ENCODE data around the gene AKAP8. TPM values are rescaled to one million over a fixed set of nuclear protein-coding genes. Genes with fewer than 3 reads are reported as not detected.

Gene AKAP8
- total and polyA plus RNA-seq, 2 experiments from 2014 or later = 22.4 to 36.5 TPM

DNA sequence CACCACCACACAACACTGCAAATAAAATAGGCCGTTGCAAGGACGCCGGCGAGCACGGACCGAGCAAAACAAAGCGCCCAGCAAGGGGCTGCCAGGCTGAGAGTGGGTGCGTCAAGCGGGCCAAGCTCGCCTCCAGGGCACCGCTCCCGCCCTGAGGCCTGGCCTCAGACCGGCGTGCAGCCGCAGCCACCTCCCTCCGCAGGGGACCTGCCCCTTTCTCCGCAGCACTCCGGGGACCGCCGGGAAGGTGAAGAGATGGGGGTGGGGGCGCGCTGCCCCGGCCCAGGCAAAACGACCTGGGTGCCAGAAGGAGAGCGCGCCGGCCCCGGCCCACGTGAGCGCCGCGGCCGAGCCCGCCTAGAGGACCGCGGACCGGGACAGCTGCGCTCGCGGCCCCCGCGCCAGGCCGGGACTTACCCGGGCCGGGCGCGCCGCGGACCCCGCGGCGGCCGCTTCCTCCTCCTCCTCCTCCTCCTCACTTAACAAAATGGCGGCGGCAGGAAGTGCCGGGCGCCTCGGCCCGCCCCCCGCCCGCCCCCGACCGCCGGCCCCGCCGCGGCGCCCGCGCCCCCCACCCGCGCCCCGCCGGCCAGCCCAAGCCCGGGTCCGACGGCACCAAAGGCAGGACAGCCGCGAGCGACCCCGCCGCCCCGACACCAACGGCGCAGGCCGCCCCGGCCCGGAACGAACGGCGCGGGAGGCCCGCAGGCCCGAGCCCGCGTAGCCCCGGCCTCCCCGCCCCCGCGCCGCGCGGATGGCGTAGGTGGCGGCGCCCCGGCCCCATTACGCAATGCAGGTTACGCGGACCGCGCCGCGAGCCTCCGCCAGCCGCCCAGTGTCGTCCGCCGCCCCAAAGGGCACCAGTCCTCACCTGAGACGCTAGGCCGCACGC, 47.9 kb downstream of the AKAP8 start:
- peaks cover 15% of the 10 kb centered on the region for H3K27me3 Mint-ChIP-seq (ENCODE audit: insufficient read depth, low read depth, poor library complexity)
- no peaks in the 10 kb centered on the region for H3K9me2 ChIP-seq (ENCODE audit: insufficient read depth)
- H3F3A ChIP-seq (replicated peaks; ENCODE audit: low read depth) = no peaks in the 10 kb centered on the region; the same call in 1 of the 2 replicates
- H3K4me3 Mint-ChIP-seq = peak overlapping the region; percentile 98
- H3K4me1 ChIP-seq (ENCODE audit: insufficient read depth) = peaks cover 27% of the 10 kb centered on the region
- peaks cover 6% of the 10 kb centered on the region; the same call in 2 of the 3 replicates for H3K36me3 Mint-ChIP-seq (ENCODE audit: low read depth)
- peaks cover 40% of the 10 kb centered on the region for H4K20me1 ChIP-seq (replicated peaks; ENCODE audit: insufficient read depth)
- H3K36me3 ChIP-seq (ENCODE audit: insufficient read depth) = no peaks in the 10 kb centered on the region
- peaks cover 71% of the 10 kb centered on the region for H3K79me2 ChIP-seq (replicated peaks; ENCODE audit: insufficient read depth)
- ATAC-seq = peak; percentile 71
- H3K9me3 Mint-ChIP-seq = peaks cover 6% of the 10 kb centered on the region; the same call in 1 of the 3 replicates
- peak overlapping the region; percentile 96 for H3K4me3 ChIP-seq
- peak overlapping the region; percentile 75 for H3K4me2 ChIP-seq
- peaks cover 32% of the 10 kb centered on the region for H3K4me1 Mint-ChIP-seq
- peak overlapping the region; percentile 97 for H3K27ac Mint-ChIP-seq
- no peak overlapping the region for H2AFZ ChIP-seq
- no peaks in the 10 kb centered on the region for H3K27me3 ChIP-seq (ENCODE audit: insufficient read depth)
- H3K27ac ChIP-seq (ENCODE audit: low read depth) = peak overlapping the region; percentile 90
- peak; percentile 55 for DNase-seq (ENCODE audit: low spot score)
- TF ChIP-seq CREB1 (CRISPR knock-in tag; IDR thresholded peaks at IDR 0.05; ENCODE audit: low read depth) (0 out of 2 replicates have a peak, but pooled peaks have one; percentile 23), EZH2phosphoT487 (IDR thresholded peaks at IDR 0.05; ENCODE audit: unreplicated experiment) (no peak), EZH2 (IDR thresholded peaks at IDR 0.05; ENCODE audit: low read depth, unreplicated experiment) (no peak)

DNA sequence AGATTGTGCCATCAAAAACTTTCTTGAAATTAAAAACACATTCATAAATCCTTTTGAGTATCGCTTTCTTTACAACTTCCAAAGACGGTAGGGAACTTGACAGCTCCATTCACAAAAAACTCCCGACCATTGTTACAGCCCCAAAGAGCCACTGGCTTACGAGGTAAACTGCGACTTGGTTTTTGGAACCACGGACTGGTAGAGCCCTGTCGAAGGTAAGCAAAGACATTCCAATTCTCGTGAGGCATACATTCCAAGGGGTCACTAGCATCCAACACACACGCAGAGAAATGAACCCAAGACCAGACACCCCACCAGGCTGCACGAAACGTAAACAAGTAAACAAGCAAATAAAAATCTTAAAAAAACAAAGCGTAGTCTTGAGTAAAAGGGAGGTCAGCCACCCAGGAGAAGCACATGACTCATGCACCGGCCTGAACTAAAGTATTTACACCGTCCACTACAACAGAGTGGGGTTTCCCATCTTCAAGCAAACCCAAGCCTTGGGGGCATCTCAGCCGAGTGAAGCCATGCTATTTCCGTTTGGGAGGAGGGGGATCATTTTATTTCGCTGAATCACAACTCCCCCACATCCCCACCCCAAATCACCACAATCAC, 48.7 kb downstream of the AKAP8 start:
- Histone ChIP-seq H3K4me3 (peak overlapping the region; percentile 96), H3K4me1 (ENCODE audit: insufficient read depth) (peaks cover 29% of the 10 kb centered on the region), H3F3A (replicated peaks; ENCODE audit: low read depth) (no peaks in the 10 kb centered on the region; the same call in 1 of the 2 replicates), H3K4me2 (peak overlapping the region; percentile 75), H2AFZ (no peak overlapping the region), H3K79me2 (replicated peaks; ENCODE audit: insufficient read depth) (peaks cover 78% of the 10 kb centered on the region), H3K9me2 (ENCODE audit: insufficient read depth) (no peaks in the 10 kb centered on the region), H3K36me3 (ENCODE audit: insufficient read depth) (no peaks in the 10 kb centered on the region), H3K27me3 (ENCODE audit: insufficient read depth) (no peaks in the 10 kb centered on the region), H4K20me1 (replicated peaks; ENCODE audit: insufficient read depth) (peaks cover 46% of the 10 kb centered on the region), H3K27ac (ENCODE audit: low read depth) (peak overlapping the region; percentile 90)
- DNase-seq (ENCODE audit: low spot score) (peak; percentile 63), ATAC-seq (peak; percentile 28)
- Mint-ChIP-seq H3K27ac (peak overlapping the region; percentile 97), H3K4me1 (peaks cover 35% of the 10 kb centered on the region), H3K36me3 (ENCODE audit: low read depth) (peaks cover 6% of the 10 kb centered on the region; the same call in 2 of the 3 replicates), H3K9me3 (peaks cover 6% of the 10 kb centered on the region; the same call in 1 of the 3 replicates), H3K27me3 (ENCODE audit: insufficient read depth, low read depth, poor library complexity) (peaks cover 16% of the 10 kb centered on the region), H3K4me3 (peak overlapping the region; percentile 98)
- TF ChIP-seq CREB1 (CRISPR knock-in tag; IDR thresholded peaks at IDR 0.05; ENCODE audit: low read depth) (no peak), ZNF331 (CRISPR knock-in tag; IDR thresholded peaks at IDR 0.05; ENCODE audit: low read depth) (no peak), NANOG (IDR thresholded peaks at IDR 0.05; ENCODE audit: borderline replicate concordance) (no peak), EZH2phosphoT487 (IDR thresholded peaks at IDR 0.05; ENCODE audit: unreplicated experiment) (no peak), POLR2AphosphoS5 (IDR thresholded peaks at IDR 0.05; ENCODE audit: low read depth) (no peak), JUNB (IDR thresholded peaks at IDR 0.05; ENCODE audit: unreplicated experiment) (no peak)
- TF ChIP-seq, protein P1, sequence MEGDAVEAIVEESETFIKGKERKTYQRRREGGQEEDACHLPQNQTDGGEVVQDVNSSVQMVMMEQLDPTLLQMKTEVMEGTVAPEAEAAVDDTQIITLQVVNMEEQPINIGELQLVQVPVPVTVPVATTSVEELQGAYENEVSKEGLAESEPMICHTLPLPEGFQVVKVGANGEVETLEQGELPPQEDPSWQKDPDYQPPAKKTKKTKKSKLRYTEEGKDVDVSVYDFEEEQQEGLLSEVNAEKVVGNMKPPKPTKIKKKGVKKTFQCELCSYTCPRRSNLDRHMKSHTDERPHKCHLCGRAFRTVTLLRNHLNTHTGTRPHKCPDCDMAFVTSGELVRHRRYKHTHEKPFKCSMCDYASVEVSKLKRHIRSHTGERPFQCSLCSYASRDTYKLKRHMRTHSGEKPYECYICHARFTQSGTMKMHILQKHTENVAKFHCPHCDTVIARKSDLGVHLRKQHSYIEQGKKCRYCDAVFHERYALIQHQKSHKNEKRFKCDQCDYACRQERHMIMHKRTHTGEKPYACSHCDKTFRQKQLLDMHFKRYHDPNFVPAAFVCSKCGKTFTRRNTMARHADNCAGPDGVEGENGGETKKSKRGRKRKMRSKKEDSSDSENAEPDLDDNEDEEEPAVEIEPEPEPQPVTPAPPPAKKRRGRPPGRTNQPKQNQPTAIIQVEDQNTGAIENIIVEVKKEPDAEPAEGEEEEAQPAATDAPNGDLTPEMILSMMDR (conservative IDR thresholded peaks at IDR 0.05; ENCODE audit: low read depth in 2 of 2) = no peak
- TF ChIP-seq, protein P2, sequence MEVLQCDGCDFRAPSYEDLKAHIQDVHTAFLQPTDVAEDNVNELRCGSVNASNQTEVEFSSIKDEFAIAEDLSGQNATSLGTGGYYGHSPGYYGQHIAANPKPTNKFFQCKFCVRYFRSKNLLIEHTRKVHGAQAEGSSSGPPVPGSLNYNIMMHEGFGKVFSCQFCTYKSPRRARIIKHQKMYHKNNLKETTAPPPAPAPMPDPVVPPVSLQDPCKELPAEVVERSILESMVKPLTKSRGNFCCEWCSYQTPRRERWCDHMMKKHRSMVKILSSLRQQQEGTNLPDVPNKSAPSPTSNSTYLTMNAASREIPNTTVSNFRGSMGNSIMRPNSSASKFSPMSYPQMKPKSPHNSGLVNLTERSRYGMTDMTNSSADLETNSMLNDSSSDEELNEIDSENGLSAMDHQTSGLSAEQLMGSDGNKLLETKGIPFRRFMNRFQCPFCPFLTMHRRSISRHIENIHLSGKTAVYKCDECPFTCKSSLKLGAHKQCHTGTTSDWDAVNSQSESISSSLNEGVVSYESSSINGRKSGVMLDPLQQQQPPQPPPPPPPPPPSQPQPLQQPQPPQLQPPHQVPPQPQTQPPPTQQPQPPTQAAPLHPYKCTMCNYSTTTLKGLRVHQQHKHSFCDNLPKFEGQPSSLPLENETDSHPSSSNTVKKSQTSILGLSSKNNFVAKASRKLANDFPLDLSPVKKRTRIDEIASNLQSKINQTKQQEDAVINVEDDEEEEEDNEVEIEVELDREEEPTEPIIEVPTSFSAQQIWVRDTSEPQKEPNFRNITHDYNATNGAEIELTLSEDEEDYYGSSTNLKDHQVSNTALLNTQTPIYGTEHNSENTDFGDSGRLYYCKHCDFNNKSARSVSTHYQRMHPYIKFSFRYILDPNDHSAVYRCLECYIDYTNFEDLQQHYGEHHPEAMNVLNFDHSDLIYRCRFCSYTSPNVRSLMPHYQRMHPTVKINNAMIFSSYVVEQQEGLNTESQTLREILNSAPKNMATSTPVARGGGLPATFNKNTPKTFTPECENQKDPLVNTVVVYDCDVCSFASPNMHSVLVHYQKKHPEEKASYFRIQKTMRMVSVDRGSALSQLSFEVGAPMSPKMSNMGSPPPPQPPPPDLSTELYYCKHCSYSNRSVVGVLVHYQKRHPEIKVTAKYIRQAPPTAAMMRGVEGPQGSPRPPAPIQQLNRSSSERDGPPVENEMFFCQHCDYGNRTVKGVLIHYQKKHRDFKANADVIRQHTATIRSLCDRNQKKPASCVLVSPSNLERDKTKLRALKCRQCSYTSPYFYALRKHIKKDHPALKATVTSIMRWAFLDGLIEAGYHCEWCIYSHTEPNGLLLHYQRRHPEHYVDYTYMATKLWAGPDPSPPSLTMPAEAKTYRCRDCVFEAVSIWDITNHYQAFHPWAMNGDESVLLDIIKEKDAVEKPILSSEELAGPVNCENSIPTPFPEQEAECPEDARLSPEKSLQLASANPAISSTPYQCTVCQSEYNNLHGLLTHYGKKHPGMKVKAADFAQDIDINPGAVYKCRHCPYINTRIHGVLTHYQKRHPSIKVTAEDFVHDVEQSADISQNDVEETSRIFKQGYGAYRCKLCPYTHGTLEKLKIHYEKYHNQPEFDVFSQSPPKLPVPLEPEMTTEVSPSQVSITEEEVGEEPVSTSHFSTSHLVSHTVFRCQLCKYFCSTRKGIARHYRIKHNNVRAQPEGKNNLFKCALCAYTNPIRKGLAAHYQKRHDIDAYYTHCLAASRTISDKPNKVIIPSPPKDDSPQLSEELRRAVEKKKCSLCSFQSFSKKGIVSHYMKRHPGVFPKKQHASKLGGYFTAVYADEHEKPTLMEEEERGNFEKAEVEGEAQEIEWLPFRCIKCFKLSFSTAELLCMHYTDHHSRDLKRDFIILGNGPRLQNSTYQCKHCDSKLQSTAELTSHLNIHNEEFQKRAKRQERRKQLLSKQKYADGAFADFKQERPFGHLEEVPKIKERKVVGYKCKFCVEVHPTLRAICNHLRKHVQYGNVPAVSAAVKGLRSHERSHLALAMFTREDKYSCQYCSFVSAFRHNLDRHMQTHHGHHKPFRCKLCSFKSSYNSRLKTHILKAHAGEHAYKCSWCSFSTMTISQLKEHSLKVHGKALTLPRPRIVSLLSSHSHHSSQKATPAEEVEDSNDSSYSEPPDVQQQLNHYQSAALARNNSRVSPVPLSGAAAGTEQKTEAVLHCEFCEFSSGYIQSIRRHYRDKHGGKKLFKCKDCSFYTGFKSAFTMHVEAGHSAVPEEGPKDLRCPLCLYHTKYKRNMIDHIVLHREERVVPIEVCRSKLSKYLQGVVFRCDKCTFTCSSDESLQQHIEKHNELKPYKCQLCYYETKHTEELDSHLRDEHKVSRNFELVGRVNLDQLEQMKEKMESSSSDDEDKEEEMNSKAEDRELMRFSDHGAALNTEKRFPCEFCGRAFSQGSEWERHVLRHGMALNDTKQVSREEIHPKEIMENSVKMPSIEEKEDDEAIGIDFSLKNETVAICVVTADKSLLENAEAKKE (CRISPR knock-in tag; IDR thresholded peaks at IDR 0.05) = no peak
- TF ChIP-seq, protein P3, sequence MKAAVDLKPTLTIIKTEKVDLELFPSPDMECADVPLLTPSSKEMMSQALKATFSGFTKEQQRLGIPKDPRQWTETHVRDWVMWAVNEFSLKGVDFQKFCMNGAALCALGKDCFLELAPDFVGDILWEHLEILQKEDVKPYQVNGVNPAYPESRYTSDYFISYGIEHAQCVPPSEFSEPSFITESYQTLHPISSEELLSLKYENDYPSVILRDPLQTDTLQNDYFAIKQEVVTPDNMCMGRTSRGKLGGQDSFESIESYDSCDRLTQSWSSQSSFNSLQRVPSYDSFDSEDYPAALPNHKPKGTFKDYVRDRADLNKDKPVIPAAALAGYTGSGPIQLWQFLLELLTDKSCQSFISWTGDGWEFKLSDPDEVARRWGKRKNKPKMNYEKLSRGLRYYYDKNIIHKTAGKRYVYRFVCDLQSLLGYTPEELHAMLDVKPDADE (IDR thresholded peaks at IDR 0.05) = no peak

All from GM23338 (cell line).